Esophagus squamous epithelium (tissue), 4 donors: ENCODE measurements around the gene TFB1M.

Experiments
- POLR2A ChIP-seq, 4 donors: fragments of 450-650 bp; IDR thresholded peaks; one replicate each; pipeline ENCODE4 v1.6.1; 2017; ENCODE audit warnings: antibody characterized with exemption in 4 of 4, mild to moderate bottlenecking in 4 of 4, moderate library complexity in 3 of 4
- TF ChIP-seq, protein P1 (sequence below), 6 experiments: fragments of 450-650 bp in 4 of 6; fragments of 200-600 bp in 2 of 6; sonication (generic) in 2 of 6; IDR thresholded peaks; one replicate each; pipeline ENCODE4 v1.5.1; 2016 to 2019; ENCODE audit warnings: antibody characterized with exemption in 6 of 6, mild to moderate bottlenecking in 4 of 6, moderate library complexity in 4 of 6

DNA sequence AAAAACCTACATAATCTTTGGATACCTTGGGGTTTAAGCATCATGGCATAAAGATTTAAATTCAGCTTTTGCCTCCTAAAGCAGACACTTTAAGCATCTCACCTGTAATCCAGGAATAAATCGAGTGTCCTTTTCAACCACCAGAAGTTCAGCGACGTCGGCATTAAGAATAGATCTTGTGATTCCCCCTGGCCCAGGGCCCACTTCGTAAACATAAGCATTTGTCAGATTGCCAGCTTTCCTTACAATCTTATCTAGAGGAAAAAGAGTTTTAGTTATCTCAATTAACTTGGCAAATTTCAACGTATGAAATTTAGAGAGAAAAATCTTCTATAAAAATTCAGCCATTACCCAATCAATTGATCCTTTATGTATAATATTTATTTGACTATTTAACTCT is 3.2 kb downstream of the TFB1M start:
- TF ChIP-seq, protein P1, sequence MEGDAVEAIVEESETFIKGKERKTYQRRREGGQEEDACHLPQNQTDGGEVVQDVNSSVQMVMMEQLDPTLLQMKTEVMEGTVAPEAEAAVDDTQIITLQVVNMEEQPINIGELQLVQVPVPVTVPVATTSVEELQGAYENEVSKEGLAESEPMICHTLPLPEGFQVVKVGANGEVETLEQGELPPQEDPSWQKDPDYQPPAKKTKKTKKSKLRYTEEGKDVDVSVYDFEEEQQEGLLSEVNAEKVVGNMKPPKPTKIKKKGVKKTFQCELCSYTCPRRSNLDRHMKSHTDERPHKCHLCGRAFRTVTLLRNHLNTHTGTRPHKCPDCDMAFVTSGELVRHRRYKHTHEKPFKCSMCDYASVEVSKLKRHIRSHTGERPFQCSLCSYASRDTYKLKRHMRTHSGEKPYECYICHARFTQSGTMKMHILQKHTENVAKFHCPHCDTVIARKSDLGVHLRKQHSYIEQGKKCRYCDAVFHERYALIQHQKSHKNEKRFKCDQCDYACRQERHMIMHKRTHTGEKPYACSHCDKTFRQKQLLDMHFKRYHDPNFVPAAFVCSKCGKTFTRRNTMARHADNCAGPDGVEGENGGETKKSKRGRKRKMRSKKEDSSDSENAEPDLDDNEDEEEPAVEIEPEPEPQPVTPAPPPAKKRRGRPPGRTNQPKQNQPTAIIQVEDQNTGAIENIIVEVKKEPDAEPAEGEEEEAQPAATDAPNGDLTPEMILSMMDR (IDR thresholded peaks at IDR 0.05), result no peak
- no peak for TF ChIP-seq POLR2A (IDR thresholded peaks at IDR 0.05)
